Tibial artery (tissue), 4 donors: ENCODE data around the gene BNC1.

Experiments used
- DNase-seq, 2 donors: peaks; one replicate each; pipeline ENCODE4 v3.0.0-alpha.2; 2019
- H3K27ac ChIP-seq, 2 donors: fragments of 200-600 bp; sonication (generic) in 1 of 2; 1 replicate in 1 of 2; 2 replicates in 1 of 2; pipeline ENCODE4 v1.5.1; 2018 to 2019; ENCODE audit warnings: mild to moderate bottlenecking in 1 of 2
- H3K27me3 ChIP-seq, 2 donors: fragments of 200-600 bp; sonication (generic) in 1 of 2; one replicate each; pipeline versions ENCODE4 v1.5.1 to v1.6.0; 2016 to 2019
- H3K36me3 ChIP-seq, 3 donors: fragments of 200-600 bp; sonication (generic) in 2 of 3; one replicate each; pipeline ENCODE4 v1.5.1; 2016 to 2019; ENCODE audit warnings: mild to moderate bottlenecking in 2 of 3
- H3K4me1 ChIP-seq, 4 donors: fragments of 200-600 bp; sonication (generic) in 2 of 4; 1 replicate in 3 of 4; 2 replicates in 1 of 4; pipeline ENCODE4 v1.5.1; 2016 to 2019
- H3K4me3 ChIP-seq, 2 donors: fragments of 200-600 bp; sonication (generic) in 1 of 2; 1 replicate in 1 of 2; 2 replicates in 1 of 2; pipeline ENCODE4 v1.5.1; 2018 to 2019; ENCODE audit warnings: mild to moderate bottlenecking in 2 of 2
- H3K9me3 ChIP-seq, 3 donors: fragments of 200-600 bp; sonication (generic) in 1 of 3; one replicate each; pipeline ENCODE4 v1.5.1; 2016 to 2019
- intact Hi-C: fragments of 100-400 bp; cut with DNase I; formaldehyde crosslinking; loops from one replicate; pipeline ENCODE4 v1.15.0; 2023; ENCODE audit warnings: low total_unique reads
- TF ChIP-seq, protein P1 (sequence below), 2 experiments: fragments of 200-600 bp in 1 of 2; fragments of 450-650 bp in 1 of 2; IDR thresholded peaks; one replicate each; pipeline ENCODE4 v1.5.1; 2017 to 2019; ENCODE audit warnings: antibody characterized with exemption in 2 of 2, mild to moderate bottlenecking in 1 of 2, moderate library complexity in 1 of 2

BNC1 gene

DNA sequence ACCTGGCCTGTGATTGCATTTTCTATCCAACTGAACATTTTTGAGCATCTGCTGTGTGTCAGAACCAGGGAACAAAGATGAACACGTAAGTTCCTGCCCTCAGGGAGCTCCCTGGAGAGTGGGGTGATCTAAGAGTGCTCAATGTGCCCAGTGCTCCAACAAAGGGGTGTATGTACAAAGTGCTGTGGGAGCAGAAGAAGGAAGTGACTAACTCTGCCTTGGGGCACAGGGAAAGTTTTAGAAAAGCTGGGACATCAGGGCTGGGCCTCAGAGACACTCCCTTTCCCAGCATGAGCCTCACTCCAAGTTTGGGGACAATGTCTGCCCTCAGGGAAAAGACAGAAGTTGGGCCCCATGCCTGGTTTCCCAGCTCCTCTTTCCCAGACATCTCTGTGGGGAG, 27.6 kb upstream of the BNC1 start:
- Histone ChIP-seq H3K4me3 (no peak overlapping the region), H3K27ac (no peak overlapping the region), H3K27me3 (peaks cover 0 to 3% of the 10 kb centered on the region in 2 donors), H3K9me3 (no peaks in the 10 kb centered on the region), H3K36me3 (no peaks in the 10 kb centered on the region), H3K4me1 (no peaks in the 10 kb centered on the region)
- DNase-seq = no peak
- intact Hi-C loops = no loop called here
- TF ChIP-seq, protein P1, sequence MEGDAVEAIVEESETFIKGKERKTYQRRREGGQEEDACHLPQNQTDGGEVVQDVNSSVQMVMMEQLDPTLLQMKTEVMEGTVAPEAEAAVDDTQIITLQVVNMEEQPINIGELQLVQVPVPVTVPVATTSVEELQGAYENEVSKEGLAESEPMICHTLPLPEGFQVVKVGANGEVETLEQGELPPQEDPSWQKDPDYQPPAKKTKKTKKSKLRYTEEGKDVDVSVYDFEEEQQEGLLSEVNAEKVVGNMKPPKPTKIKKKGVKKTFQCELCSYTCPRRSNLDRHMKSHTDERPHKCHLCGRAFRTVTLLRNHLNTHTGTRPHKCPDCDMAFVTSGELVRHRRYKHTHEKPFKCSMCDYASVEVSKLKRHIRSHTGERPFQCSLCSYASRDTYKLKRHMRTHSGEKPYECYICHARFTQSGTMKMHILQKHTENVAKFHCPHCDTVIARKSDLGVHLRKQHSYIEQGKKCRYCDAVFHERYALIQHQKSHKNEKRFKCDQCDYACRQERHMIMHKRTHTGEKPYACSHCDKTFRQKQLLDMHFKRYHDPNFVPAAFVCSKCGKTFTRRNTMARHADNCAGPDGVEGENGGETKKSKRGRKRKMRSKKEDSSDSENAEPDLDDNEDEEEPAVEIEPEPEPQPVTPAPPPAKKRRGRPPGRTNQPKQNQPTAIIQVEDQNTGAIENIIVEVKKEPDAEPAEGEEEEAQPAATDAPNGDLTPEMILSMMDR (IDR thresholded peaks at IDR 0.05) = no peak

- Histone ChIP-seq H3K27ac (no peak overlapping the region), H3K4me3 (no peak overlapping the region), H3K36me3 (no peaks in the 10 kb centered on the region), H3K9me3 (no peaks in the 10 kb centered on the region), H3K4me1 (no peaks in the 10 kb centered on the region), H3K27me3 (peaks cover 0 to 6% of the 10 kb centered on the region in 2 donors)
- TF ChIP-seq, protein P1 (IDR thresholded peaks at IDR 0.05) = no peak
- intact Hi-C loops = no loop called here
- DNase-seq = no peak
Measured at GRCh38 chr15:83310521-83311456, 26.3 kb upstream of the BNC1 start.

DNA sequence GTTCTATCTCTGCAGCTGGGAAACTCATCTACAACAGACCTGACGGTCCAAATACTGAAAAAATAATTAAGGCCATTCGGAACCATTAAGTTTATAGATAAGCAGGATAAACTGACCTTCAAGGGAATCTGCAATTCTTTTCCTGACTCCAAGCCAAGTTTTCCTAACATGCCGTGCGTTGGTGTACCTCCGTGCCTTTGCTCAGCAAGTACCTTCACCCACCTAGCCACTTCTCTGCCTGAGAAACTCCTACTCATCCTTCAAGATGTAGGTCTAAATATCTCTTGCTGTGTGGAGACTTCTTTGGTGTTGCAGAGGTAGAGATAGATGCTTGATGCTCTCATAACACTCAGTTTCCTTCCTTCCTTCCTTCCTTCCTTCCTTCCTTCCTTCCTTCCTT, 24.2 kb upstream of the BNC1 start:
- H3K36me3 ChIP-seq = no peaks in the 10 kb centered on the region
- no peak for DNase-seq
- H3K4me1 ChIP-seq = no peaks in the 10 kb centered on the region
- no peak overlapping the region for H3K27ac ChIP-seq
- intact Hi-C loops = no loop called here
- H3K4me3 ChIP-seq = no peak overlapping the region
- TF ChIP-seq, protein P1 (IDR thresholded peaks at IDR 0.05) = no peak
- no peaks in the 10 kb centered on the region for H3K9me3 ChIP-seq
- peaks cover 0 to 18% of the 10 kb centered on the region in 2 donors for H3K27me3 ChIP-seq

DNA sequence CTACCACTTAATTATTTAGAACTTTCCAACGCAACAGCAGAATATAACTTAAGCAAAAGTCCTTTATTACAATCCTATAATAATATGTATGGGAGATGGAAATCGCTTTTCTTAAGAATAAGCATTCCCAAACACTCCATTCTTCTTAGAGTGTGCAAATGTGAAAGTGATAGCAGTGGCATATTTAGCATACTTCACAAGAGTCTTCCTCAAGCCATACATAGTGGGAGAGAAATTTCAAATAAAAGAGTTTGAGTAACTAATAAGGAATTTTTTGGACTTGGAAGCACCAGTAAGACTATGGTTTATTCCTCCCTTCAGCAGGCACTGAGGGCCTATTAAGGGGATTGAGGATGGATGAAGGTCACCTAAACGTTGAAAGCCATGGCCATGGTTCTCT, 22.1 kb upstream of the BNC1 start:
- intact Hi-C loops = no loop called here
- no peaks in the 10 kb centered on the region for H3K9me3 ChIP-seq
- DNase-seq = no peak
- no peak overlapping the region for H3K27ac ChIP-seq
- no peak overlapping the region for H3K4me3 ChIP-seq
- TF ChIP-seq, protein P1 (IDR thresholded peaks at IDR 0.05) = no peak
- no peaks in the 10 kb centered on the region for H3K4me1 ChIP-seq
- H3K36me3 ChIP-seq = no peaks in the 10 kb centered on the region
- peaks cover 0 to 15% of the 10 kb centered on the region in 2 donors for H3K27me3 ChIP-seq

DNA sequence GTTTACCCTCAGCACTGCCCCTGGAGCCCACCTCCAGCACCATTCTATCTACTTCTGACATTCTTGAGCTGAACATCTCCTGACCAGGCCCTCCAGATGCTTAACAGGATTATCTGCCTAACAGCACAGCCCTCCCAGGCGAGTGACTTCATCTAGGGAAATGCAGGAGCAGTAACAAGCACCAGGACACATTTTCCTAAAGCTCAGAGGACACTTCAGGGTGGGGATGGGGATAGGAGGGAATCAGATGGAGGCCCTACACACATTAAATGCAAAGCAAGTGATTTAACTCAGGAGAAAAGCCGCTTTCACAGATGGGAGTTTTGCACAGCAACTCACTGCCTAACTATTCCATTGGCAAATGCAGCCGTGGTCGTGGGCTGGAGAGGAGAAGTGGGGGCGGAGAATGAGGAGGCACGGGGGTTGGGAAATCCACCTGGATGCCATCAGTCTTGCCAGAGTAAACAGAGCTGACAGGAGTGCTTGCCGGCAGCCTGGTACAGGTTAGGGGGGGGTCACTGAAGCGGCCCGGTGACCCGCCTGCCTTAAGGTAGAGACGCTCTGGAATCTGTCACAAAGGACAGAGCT, 21.3 kb upstream of the BNC1 start:
- peaks cover 0 to 15% of the 10 kb centered on the region in 2 donors for H3K27me3 ChIP-seq
- TF ChIP-seq, protein P1 (IDR thresholded peaks at IDR 0.05) = no peak
- DNase-seq = no peak
- no peaks in the 10 kb centered on the region for H3K36me3 ChIP-seq
- intact Hi-C loops = no loop called here
- no peaks in the 10 kb centered on the region for H3K9me3 ChIP-seq
- no peak overlapping the region for H3K27ac ChIP-seq
- no peak overlapping the region for H3K4me3 ChIP-seq
- no peaks in the 10 kb centered on the region for H3K4me1 ChIP-seq
